SU-DHL-6 (cell line): ENCODE measurements around the gene RPS6KA2.

Source experiments
- H2AFZ ChIP-seq: fragments of 200-600 bp; sonication (generic); 2 replicates; pipeline ENCODE4 v1.6.1; 2014; ENCODE audit warnings: low read depth, mild to moderate bottlenecking, moderate library complexity, mixed read lengths, antibody characterized with exemption, low read length; ENCODE audit not compliant: severe bottlenecking
- H3F3A ChIP-seq: fragments of 200-600 bp; shearing (Covaris generic); 2 replicates; pipeline ENCODE4 v1.6.0; 2016; ENCODE audit warnings: antibody characterized with exemption, mild to moderate bottlenecking; ENCODE audit not compliant: insufficient read depth
- H3K27ac ChIP-seq: fragments of 200-600 bp; sonication (generic); 2 replicates; pipeline ENCODE4 v1.5.1; 2016; ENCODE audit warnings: low read depth, mild to moderate bottlenecking, low read length, moderate library complexity, mixed read lengths
- H3K27me3 ChIP-seq: fragments of 200-600 bp; sonication (generic), shearing (Covaris generic); 2 replicates; pipeline ENCODE4 v1.6.0; 2014; ENCODE audit warnings: mild to moderate bottlenecking, low read length
- H3K36me3 ChIP-seq: fragments of 200-600 bp; sonication (generic); 2 replicates; pipeline ENCODE4 v1.6.1; 2014; ENCODE audit warnings: mild to moderate bottlenecking, low read length, mixed read lengths
- H3K4me2 ChIP-seq: fragments of 300-600, 200-600 bp; shearing (Covaris generic), sonication (generic); 2 replicates; pipeline ENCODE4 v1.6.0; 2014; ENCODE audit warnings: low read length, low read depth, mild to moderate bottlenecking; ENCODE audit not compliant: poor library complexity, severe bottlenecking
- H3K4me3 ChIP-seq: fragments of 200-600 bp; sonication (generic); 2 replicates; pipeline ENCODE4 v1.5.1; 2014; ENCODE audit warnings: antibody characterized with exemption, low read length, mild to moderate bottlenecking, mixed read lengths; ENCODE audit not compliant: insufficient read depth, poor library complexity, severe bottlenecking
- H3K79me2 ChIP-seq: fragments of 200-600 bp; sonication (generic); 2 replicates; pipeline ENCODE4 v1.6.1; 2014; ENCODE audit warnings: mild to moderate bottlenecking, low read length, moderate library complexity; ENCODE audit not compliant: insufficient read depth
- H3K9ac ChIP-seq: fragments of 200-600 bp; sonication (generic); 2 replicates; pipeline ENCODE4 v1.7.0; 2014; ENCODE audit warnings: mild to moderate bottlenecking, low read length
- H3K9me2 ChIP-seq: fragments of 200-600 bp; sonication (generic); replicated peaks from 2 replicates; pipeline ENCODE4 v1.6.1; 2014; ENCODE audit warnings: low read length; ENCODE audit not compliant: insufficient read depth
- H3K9me3 ChIP-seq: fragments of 200-600 bp; sonication (generic); 2 replicates; pipeline ENCODE4 v1.6.1; 2014; ENCODE audit warnings: low read length, mixed read lengths; ENCODE audit not compliant: insufficient read depth
- H4K20me1 ChIP-seq: fragments of 200-600 bp; sonication (generic); 2 replicates; pipeline ENCODE4 v1.6.1; 2014; ENCODE audit warnings: low read depth, mild to moderate bottlenecking, antibody characterized with exemption, low read length, moderate library complexity, mixed read lengths
- EZH2phosphoT487 ChIP-seq: fragments of 200-600 bp; sonication (generic), shearing (Covaris generic); conservative IDR thresholded peaks from 2 replicates; pipeline ENCODE4 v1.6.1; 2018; ENCODE audit warnings: mild to moderate bottlenecking, antibody characterized with exemption, low read length, moderate library complexity, mixed read lengths
- TF ChIP-seq, protein P1 (sequence below): fragments of 200-600 bp; sonication (generic); IDR thresholded peaks from one replicate; pipeline ENCODE4 v1.5.1; 2017; ENCODE audit warnings: antibody characterized with exemption, mild to moderate bottlenecking, low read length, moderate library complexity; ENCODE audit not compliant: insufficient read depth, poor library complexity, severe bottlenecking

RPS6KA2 gene

DNA sequence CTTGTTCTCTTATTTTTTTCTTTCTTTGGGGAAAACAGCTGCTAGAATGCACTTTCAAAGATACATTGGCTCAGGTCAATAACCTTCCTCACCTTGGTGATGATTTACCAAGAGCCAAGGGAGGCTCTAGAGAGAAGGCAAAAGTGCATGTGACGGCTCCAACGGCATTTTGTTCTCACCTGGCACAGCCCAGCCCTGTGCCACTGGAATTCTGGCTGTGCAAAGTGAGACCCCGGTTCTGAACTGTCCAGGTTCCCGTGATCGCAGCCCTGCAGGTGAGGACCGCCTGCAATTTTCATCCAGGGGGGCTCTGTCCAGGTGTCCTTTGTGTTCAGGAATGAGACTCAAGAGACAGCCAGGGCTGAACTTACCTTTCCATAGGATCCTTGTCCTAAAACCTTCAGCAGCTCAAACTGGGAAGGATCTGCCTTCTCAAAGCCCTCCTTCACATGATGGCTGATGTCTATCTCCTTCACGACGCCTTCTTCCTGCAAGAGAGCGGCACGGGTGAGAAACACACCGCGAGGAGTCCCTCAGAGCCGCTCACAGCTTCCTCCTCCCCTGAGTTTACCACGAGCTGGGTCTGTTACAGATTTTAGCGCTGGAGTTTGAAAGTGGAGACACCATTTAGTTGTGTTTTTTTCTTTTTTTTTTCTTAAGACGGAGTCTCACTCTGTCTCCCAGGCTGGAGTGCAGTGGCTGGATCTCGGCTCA lies 88.6 kb downstream of the RPS6KA2 start:
- Histone ChIP-seq H3K27me3 (no peaks in the 10 kb centered on the region), H3K4me2 (no peak overlapping the region), H3K36me3 (no peaks in the 10 kb centered on the region)

DNA sequence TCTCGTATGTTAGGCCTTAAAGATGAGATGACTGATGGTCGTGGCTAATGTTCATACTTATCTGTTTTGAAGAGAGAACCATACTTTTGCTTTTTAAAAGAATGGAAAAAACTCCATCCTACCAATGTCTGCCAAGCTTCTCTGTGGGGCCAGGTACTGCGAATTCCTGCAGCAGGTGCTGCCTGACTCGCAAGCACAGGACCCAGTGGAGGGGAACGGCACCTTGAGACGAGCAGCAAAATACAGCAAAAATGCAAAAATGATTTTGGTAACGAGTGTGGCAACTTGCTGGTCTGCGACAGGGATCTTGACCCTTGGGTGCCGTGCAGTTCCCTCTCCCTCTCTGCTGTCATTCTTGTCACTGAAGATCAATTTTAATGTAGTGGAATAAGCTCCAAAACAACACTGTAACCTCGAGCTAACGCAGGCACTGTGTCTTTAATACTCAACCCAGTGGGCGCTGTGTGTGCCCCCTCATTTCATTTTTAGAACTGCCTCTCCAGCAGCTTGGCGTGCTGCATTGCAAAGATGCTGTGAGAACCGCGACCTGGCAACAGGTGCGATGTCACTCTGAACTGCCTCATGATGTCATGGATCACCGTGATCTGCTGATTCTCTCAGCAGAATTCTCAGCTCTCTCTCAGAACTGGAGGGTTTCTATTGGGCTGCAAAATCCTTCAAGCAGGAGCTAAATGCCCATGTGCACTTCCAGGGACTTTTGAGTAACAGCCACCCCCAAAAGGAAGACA lies 92.2 kb downstream of the RPS6KA2 start:
- Histone ChIP-seq H3F3A (no peaks in the 10 kb centered on the region), H3K27ac (no peak overlapping the region), H3K27me3 (no peaks in the 10 kb centered on the region), H3K36me3 (no peaks in the 10 kb centered on the region), H3K9me3 (no peaks in the 10 kb centered on the region), H3K9me2 (no peaks in the 10 kb centered on the region), H3K4me3 (no peak overlapping the region), H4K20me1 (no peaks in the 10 kb centered on the region), H2AFZ (no peak overlapping the region), H3K79me2 (no peaks in the 10 kb centered on the region), H3K9ac (no peak overlapping the region), H3K4me2 (no peak overlapping the region)
- no peak for TF ChIP-seq EZH2phosphoT487
- TF ChIP-seq, protein P1, sequence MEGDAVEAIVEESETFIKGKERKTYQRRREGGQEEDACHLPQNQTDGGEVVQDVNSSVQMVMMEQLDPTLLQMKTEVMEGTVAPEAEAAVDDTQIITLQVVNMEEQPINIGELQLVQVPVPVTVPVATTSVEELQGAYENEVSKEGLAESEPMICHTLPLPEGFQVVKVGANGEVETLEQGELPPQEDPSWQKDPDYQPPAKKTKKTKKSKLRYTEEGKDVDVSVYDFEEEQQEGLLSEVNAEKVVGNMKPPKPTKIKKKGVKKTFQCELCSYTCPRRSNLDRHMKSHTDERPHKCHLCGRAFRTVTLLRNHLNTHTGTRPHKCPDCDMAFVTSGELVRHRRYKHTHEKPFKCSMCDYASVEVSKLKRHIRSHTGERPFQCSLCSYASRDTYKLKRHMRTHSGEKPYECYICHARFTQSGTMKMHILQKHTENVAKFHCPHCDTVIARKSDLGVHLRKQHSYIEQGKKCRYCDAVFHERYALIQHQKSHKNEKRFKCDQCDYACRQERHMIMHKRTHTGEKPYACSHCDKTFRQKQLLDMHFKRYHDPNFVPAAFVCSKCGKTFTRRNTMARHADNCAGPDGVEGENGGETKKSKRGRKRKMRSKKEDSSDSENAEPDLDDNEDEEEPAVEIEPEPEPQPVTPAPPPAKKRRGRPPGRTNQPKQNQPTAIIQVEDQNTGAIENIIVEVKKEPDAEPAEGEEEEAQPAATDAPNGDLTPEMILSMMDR: no peak

More for the DNA sequence above, 88.6 kb downstream of the RPS6KA2 start:
- Histone ChIP-seq H4K20me1 (no peaks in the 10 kb centered on the region), H3K27ac (no peak overlapping the region), H3K9me3 (no peaks in the 10 kb centered on the region), H3K9me2 (no peaks in the 10 kb centered on the region), H2AFZ (no peak overlapping the region), H3K4me3 (no peak overlapping the region), H3K79me2 (no peaks in the 10 kb centered on the region), H3K9ac (no peak overlapping the region), H3F3A (no peaks in the 10 kb centered on the region)
- TF ChIP-seq EZH2phosphoT487: no peak
- TF ChIP-seq, protein P1: no peak

DNA sequence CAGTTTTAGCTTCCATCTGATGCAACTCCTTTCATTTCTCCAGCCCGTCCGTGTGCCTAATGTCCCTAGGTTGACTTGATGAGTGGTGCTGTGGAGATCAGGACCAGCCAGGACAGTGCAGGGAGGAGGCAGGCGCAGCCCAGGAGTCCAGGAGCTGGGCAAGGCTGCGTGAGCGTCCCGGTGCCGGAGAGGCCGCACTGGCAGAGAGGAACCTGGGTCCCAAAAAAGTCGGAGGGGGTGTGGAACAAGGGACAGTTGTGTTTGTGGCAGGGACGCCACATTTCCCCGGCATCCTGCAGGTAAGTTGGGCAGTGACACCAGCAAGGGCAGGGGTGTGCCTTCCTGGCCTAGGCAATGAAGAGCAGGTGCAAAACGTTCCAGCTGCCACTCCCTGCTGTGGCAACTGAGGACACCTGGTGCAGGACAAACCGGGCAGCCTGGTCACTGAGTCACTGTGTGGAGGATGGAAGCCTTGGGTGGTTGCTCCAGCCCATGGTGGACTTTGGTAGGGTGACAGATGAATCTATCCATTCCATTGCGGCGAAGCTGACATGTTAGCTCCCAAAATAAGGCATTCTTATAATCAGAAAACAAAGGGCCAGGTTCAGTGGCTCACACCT lies 93.7 kb downstream of the RPS6KA2 start:
- Histone ChIP-seq H3K9ac (no peak overlapping the region), H3K9me2 (no peaks in the 10 kb centered on the region), H3K4me2 (no peak overlapping the region), H3K27me3 (no peaks in the 10 kb centered on the region), H3K79me2 (no peaks in the 10 kb centered on the region), H3K4me3 (no peak overlapping the region), H3K9me3 (no peaks in the 10 kb centered on the region), H3K36me3 (no peaks in the 10 kb centered on the region), H3K27ac (no peak overlapping the region), H3F3A (no peaks in the 10 kb centered on the region), H2AFZ (no peak overlapping the region), H4K20me1 (no peaks in the 10 kb centered on the region)
- no peak for TF ChIP-seq EZH2phosphoT487
- TF ChIP-seq, protein P1: no peak
